ENCODE results near the gene ZNF423.

DNA sequence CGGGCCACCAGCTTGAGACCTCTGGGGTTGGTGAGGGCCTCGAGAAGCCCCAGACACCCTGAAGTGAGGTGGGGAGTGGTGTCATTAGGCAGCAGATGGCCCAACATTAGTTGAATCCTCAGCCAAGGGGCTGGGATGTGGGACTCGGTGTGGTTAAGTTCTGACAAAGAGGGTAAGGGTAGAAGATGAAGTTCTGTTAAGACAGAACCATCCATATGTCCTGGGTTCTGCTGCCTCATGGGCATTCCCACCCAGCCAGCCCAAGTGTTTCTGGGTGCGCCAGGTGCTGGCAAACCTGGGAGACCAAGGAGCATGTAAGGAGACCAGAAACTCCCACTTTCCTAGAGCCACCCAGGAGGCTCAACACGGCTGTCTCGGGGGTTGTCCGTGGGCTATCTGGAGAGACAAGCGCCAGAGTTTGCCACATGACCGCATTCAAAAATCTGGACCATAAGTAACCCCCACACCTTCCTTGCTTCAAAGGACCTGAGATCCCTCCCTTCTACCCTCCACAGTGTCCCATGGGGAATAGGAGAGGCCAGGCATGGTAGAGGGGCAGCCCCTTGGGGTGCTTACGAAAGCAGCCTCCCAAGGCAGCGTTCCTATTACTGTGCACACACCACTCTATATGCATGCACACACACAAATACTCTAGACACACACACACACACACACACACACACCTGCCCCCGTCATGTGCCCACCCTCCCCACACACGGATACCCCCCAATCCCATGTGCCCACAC, 353.6 kb downstream of the ZNF423 start:
- TF ChIP-seq EZH2 (IDR thresholded peaks at IDR 0.05; ENCODE audit: low read depth, unreplicated experiment) (no peak), EZH2phosphoT487 (IDR thresholded peaks at IDR 0.05; ENCODE audit: unreplicated experiment) (no peak), ZNF114 (CRISPR knock-in tag; IDR thresholded peaks at IDR 0.05) (no peak), JUNB (IDR thresholded peaks at IDR 0.05; ENCODE audit: unreplicated experiment) (no peak), STAT1 (IDR thresholded peaks at IDR 0.05; ENCODE audit: unreplicated experiment) (no peak), POLR2AphosphoS5 (IDR thresholded peaks at IDR 0.05; ENCODE audit: low read depth) (no peak), ZNF331 (CRISPR knock-in tag; IDR thresholded peaks at IDR 0.05; ENCODE audit: low read depth) (no peak), CREB1 (CRISPR knock-in tag; IDR thresholded peaks at IDR 0.05; ENCODE audit: low read depth) (no peak), NANOG (IDR thresholded peaks at IDR 0.05; ENCODE audit: borderline replicate concordance) (no peak)
- TF ChIP-seq, protein P1, sequence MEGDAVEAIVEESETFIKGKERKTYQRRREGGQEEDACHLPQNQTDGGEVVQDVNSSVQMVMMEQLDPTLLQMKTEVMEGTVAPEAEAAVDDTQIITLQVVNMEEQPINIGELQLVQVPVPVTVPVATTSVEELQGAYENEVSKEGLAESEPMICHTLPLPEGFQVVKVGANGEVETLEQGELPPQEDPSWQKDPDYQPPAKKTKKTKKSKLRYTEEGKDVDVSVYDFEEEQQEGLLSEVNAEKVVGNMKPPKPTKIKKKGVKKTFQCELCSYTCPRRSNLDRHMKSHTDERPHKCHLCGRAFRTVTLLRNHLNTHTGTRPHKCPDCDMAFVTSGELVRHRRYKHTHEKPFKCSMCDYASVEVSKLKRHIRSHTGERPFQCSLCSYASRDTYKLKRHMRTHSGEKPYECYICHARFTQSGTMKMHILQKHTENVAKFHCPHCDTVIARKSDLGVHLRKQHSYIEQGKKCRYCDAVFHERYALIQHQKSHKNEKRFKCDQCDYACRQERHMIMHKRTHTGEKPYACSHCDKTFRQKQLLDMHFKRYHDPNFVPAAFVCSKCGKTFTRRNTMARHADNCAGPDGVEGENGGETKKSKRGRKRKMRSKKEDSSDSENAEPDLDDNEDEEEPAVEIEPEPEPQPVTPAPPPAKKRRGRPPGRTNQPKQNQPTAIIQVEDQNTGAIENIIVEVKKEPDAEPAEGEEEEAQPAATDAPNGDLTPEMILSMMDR (conservative IDR thresholded peaks at IDR 0.05; ENCODE audit: low read depth in 2 of 2): no peak
- TF ChIP-seq, protein P2, sequence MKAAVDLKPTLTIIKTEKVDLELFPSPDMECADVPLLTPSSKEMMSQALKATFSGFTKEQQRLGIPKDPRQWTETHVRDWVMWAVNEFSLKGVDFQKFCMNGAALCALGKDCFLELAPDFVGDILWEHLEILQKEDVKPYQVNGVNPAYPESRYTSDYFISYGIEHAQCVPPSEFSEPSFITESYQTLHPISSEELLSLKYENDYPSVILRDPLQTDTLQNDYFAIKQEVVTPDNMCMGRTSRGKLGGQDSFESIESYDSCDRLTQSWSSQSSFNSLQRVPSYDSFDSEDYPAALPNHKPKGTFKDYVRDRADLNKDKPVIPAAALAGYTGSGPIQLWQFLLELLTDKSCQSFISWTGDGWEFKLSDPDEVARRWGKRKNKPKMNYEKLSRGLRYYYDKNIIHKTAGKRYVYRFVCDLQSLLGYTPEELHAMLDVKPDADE (IDR thresholded peaks at IDR 0.05): no peak
- TF ChIP-seq, protein P3, sequence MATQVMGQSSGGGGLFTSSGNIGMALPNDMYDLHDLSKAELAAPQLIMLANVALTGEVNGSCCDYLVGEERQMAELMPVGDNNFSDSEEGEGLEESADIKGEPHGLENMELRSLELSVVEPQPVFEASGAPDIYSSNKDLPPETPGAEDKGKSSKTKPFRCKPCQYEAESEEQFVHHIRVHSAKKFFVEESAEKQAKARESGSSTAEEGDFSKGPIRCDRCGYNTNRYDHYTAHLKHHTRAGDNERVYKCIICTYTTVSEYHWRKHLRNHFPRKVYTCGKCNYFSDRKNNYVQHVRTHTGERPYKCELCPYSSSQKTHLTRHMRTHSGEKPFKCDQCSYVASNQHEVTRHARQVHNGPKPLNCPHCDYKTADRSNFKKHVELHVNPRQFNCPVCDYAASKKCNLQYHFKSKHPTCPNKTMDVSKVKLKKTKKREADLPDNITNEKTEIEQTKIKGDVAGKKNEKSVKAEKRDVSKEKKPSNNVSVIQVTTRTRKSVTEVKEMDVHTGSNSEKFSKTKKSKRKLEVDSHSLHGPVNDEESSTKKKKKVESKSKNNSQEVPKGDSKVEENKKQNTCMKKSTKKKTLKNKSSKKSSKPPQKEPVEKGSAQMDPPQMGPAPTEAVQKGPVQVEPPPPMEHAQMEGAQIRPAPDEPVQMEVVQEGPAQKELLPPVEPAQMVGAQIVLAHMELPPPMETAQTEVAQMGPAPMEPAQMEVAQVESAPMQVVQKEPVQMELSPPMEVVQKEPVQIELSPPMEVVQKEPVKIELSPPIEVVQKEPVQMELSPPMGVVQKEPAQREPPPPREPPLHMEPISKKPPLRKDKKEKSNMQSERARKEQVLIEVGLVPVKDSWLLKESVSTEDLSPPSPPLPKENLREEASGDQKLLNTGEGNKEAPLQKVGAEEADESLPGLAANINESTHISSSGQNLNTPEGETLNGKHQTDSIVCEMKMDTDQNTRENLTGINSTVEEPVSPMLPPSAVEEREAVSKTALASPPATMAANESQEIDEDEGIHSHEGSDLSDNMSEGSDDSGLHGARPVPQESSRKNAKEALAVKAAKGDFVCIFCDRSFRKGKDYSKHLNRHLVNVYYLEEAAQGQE (IDR thresholded peaks at IDR 0.05; ENCODE audit: unreplicated experiment): no peak
- TF ChIP-seq, protein P4, sequence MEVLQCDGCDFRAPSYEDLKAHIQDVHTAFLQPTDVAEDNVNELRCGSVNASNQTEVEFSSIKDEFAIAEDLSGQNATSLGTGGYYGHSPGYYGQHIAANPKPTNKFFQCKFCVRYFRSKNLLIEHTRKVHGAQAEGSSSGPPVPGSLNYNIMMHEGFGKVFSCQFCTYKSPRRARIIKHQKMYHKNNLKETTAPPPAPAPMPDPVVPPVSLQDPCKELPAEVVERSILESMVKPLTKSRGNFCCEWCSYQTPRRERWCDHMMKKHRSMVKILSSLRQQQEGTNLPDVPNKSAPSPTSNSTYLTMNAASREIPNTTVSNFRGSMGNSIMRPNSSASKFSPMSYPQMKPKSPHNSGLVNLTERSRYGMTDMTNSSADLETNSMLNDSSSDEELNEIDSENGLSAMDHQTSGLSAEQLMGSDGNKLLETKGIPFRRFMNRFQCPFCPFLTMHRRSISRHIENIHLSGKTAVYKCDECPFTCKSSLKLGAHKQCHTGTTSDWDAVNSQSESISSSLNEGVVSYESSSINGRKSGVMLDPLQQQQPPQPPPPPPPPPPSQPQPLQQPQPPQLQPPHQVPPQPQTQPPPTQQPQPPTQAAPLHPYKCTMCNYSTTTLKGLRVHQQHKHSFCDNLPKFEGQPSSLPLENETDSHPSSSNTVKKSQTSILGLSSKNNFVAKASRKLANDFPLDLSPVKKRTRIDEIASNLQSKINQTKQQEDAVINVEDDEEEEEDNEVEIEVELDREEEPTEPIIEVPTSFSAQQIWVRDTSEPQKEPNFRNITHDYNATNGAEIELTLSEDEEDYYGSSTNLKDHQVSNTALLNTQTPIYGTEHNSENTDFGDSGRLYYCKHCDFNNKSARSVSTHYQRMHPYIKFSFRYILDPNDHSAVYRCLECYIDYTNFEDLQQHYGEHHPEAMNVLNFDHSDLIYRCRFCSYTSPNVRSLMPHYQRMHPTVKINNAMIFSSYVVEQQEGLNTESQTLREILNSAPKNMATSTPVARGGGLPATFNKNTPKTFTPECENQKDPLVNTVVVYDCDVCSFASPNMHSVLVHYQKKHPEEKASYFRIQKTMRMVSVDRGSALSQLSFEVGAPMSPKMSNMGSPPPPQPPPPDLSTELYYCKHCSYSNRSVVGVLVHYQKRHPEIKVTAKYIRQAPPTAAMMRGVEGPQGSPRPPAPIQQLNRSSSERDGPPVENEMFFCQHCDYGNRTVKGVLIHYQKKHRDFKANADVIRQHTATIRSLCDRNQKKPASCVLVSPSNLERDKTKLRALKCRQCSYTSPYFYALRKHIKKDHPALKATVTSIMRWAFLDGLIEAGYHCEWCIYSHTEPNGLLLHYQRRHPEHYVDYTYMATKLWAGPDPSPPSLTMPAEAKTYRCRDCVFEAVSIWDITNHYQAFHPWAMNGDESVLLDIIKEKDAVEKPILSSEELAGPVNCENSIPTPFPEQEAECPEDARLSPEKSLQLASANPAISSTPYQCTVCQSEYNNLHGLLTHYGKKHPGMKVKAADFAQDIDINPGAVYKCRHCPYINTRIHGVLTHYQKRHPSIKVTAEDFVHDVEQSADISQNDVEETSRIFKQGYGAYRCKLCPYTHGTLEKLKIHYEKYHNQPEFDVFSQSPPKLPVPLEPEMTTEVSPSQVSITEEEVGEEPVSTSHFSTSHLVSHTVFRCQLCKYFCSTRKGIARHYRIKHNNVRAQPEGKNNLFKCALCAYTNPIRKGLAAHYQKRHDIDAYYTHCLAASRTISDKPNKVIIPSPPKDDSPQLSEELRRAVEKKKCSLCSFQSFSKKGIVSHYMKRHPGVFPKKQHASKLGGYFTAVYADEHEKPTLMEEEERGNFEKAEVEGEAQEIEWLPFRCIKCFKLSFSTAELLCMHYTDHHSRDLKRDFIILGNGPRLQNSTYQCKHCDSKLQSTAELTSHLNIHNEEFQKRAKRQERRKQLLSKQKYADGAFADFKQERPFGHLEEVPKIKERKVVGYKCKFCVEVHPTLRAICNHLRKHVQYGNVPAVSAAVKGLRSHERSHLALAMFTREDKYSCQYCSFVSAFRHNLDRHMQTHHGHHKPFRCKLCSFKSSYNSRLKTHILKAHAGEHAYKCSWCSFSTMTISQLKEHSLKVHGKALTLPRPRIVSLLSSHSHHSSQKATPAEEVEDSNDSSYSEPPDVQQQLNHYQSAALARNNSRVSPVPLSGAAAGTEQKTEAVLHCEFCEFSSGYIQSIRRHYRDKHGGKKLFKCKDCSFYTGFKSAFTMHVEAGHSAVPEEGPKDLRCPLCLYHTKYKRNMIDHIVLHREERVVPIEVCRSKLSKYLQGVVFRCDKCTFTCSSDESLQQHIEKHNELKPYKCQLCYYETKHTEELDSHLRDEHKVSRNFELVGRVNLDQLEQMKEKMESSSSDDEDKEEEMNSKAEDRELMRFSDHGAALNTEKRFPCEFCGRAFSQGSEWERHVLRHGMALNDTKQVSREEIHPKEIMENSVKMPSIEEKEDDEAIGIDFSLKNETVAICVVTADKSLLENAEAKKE (CRISPR knock-in tag; IDR thresholded peaks at IDR 0.05): no peak
